ENCODE data around the gene EIF2B2. TPM values are rescaled to one million over a fixed set of nuclear protein-coding genes. Genes with fewer than 3 reads are reported as not detected.

The EIF2B2 gene
- total and polyA plus RNA-seq, 2 experiments from 2014 or later, result 39.2 to 40.5 TPM

GRCh38 chr14:74959596-74960180 is 43.0 kb upstream of the EIF2B2 start (continued):
- TF ChIP-seq ZNF462 (CRISPR knock-in tag; IDR thresholded peaks at IDR 0.05), result no peak
- TF ChIP-seq POLR2AphosphoS5 (IDR thresholded peaks at IDR 0.05; ENCODE audit: low read depth), result no peak
- no peak for TF ChIP-seq ZNF114 (CRISPR knock-in tag; IDR thresholded peaks at IDR 0.05)
- TF ChIP-seq ZNF331 (CRISPR knock-in tag; IDR thresholded peaks at IDR 0.05; ENCODE audit: low read depth), result no peak
- no peak for TF ChIP-seq EZH2phosphoT487 (IDR thresholded peaks at IDR 0.05; ENCODE audit: unreplicated experiment)
- no peak for TF ChIP-seq JUNB (IDR thresholded peaks at IDR 0.05; ENCODE audit: unreplicated experiment)
- TF ChIP-seq, protein P1, sequence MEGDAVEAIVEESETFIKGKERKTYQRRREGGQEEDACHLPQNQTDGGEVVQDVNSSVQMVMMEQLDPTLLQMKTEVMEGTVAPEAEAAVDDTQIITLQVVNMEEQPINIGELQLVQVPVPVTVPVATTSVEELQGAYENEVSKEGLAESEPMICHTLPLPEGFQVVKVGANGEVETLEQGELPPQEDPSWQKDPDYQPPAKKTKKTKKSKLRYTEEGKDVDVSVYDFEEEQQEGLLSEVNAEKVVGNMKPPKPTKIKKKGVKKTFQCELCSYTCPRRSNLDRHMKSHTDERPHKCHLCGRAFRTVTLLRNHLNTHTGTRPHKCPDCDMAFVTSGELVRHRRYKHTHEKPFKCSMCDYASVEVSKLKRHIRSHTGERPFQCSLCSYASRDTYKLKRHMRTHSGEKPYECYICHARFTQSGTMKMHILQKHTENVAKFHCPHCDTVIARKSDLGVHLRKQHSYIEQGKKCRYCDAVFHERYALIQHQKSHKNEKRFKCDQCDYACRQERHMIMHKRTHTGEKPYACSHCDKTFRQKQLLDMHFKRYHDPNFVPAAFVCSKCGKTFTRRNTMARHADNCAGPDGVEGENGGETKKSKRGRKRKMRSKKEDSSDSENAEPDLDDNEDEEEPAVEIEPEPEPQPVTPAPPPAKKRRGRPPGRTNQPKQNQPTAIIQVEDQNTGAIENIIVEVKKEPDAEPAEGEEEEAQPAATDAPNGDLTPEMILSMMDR (conservative IDR thresholded peaks at IDR 0.05; ENCODE audit: low read depth in 2 of 2), result no peak
- no peak for TF ChIP-seq NANOG (IDR thresholded peaks at IDR 0.05; ENCODE audit: borderline replicate concordance)

DNA sequence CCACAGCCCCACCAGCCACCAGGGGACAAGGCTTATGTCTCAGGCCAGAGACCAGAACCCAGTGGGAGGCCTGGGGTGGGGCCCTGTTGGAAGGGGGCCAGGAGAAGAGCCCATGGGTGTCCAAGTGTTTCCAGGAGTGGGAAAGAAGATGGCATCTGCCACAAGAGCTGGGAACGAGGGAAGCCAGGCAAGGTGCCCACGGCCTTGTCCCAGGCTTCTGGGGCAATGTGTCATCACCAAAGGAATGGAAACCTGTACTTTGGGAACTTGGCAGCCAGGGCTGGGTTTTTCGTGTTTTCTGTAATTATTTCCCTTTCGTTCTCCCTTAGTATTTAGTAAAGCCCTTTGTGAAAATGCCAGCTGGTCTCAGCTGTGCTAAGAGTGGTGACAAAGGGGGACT is 42.0 kb upstream of the EIF2B2 start:
- ATAC-seq, result no peak
- H3K79me2 ChIP-seq (replicated peaks; ENCODE audit: insufficient read depth), result no peaks in the 10 kb centered on the region
- no peak overlapping the region for H3K4me2 ChIP-seq
- H3K4me1 ChIP-seq (ENCODE audit: insufficient read depth), result peaks cover 5% of the 10 kb centered on the region; the same call in 1 of the 2 replicates
- peaks cover 17% of the 10 kb centered on the region for H3K27me3 Mint-ChIP-seq (ENCODE audit: insufficient read depth, low read depth, poor library complexity)
- no peaks in the 10 kb centered on the region for H3K36me3 Mint-ChIP-seq (ENCODE audit: low read depth)
- H3K4me3 Mint-ChIP-seq, result no peak overlapping the region
- DNase-seq (ENCODE audit: low spot score), result no peak
- H3K9me3 Mint-ChIP-seq, result no peaks in the 10 kb centered on the region
- no peaks in the 10 kb centered on the region for H3K9me2 ChIP-seq (ENCODE audit: insufficient read depth)
- no peak overlapping the region for H2AFZ ChIP-seq
- H3K27ac ChIP-seq (ENCODE audit: low read depth), result no peak overlapping the region
- no peak overlapping the region for H3K27ac Mint-ChIP-seq
- peaks cover 16% of the 10 kb centered on the region for H3K4me1 Mint-ChIP-seq
- TF ChIP-seq EZH2 (IDR thresholded peaks at IDR 0.05; ENCODE audit: low read depth, unreplicated experiment), result no peak
- H3K4me3 ChIP-seq, result no peak overlapping the region
- H3K27me3 ChIP-seq (ENCODE audit: insufficient read depth), result peaks cover 8% of the 10 kb centered on the region; the same call in 1 of the 2 replicates
- H4K20me1 ChIP-seq (replicated peaks; ENCODE audit: insufficient read depth), result no peaks in the 10 kb centered on the region
- H3F3A ChIP-seq (replicated peaks; ENCODE audit: low read depth), result no peaks in the 10 kb centered on the region; the same call in 1 of the 2 replicates
- no peaks in the 10 kb centered on the region for H3K36me3 ChIP-seq (ENCODE audit: insufficient read depth)

Data from GM23338 (cell line).